HUES48 (cell line): ENCODE measurements around the gene MAP3K6.

Source experiments
- H3K27ac ChIP-seq: one replicate; pipeline ENCODE4 v1.7.0; 2013; ENCODE audit warnings: low read depth, low read length, inconsistent platforms
- H3K27me3 ChIP-seq: 2 replicates; pipeline ENCODE4 v1.6.1; 2013; ENCODE audit warnings: mild to moderate bottlenecking, low read length; ENCODE audit not compliant: control insufficient read depth, insufficient read depth
- H3K36me3 ChIP-seq: 2 replicates; pipeline ENCODE4 v1.6.1; 2013; ENCODE audit warnings: low read length; ENCODE audit not compliant: control insufficient read depth, insufficient read depth
- H3K4me1 ChIP-seq: 2 replicates; pipeline ENCODE4 v1.6.1; 2013; ENCODE audit warnings: mild to moderate bottlenecking, low read length; ENCODE audit not compliant: control insufficient read depth, insufficient read depth
- H3K4me3 ChIP-seq: 2 replicates; pipeline ENCODE4 v1.5.1; 2013; ENCODE audit warnings: mild to moderate bottlenecking, low read depth, low read length
- H3K9ac ChIP-seq: 2 replicates; pipeline ENCODE4 v1.6.1; 2013; ENCODE audit warnings: mild to moderate bottlenecking, low read depth, low read length, moderate library complexity
- H3K9me3 ChIP-seq: 2 replicates; pipeline ENCODE4 v1.6.1; 2013; ENCODE audit warnings: low read length; ENCODE audit not compliant: control insufficient read depth, insufficient read depth

MAP3K6 gene

GRCh38 chr1:27368869-27369582 lies 2.3 kb upstream of the MAP3K6 start:
- peaks cover 19% of the 10 kb centered on the region for H3K4me1 ChIP-seq
- no peak overlapping the region for H3K9ac ChIP-seq
- H3K36me3 ChIP-seq, result no peaks in the 10 kb centered on the region
- no peak overlapping the region for H3K4me3 ChIP-seq
- H3K27ac ChIP-seq, result no peak overlapping the region
- no peaks in the 10 kb centered on the region for H3K9me3 ChIP-seq
- H3K27me3 ChIP-seq, result no peaks in the 10 kb centered on the region

GRCh38 chr1:27367160-27367650 lies 444 bp upstream of the MAP3K6 start:
- Histone ChIP-seq H3K36me3 (no peaks in the 10 kb centered on the region), H3K4me3 (peak overlapping the region; percentile 69), H3K27ac (peak overlapping the region; percentile 79), H3K9ac (no peak overlapping the region), H3K27me3 (0 out of 2 replicates have a peak, but pooled peaks cover 2% of the 10 kb centered on the region), H3K9me3 (no peaks in the 10 kb centered on the region), H3K4me1 (peaks cover 19% of the 10 kb centered on the region)

- Histone ChIP-seq H3K27me3 (peaks cover 13% of the 10 kb centered on the region), H3K4me1 (peaks cover 19% of the 10 kb centered on the region), H3K9me3 (no peaks in the 10 kb centered on the region), H3K4me3 (peak overlapping the region; percentile 69), H3K9ac (no peak overlapping the region; the same call in 1 of the 2 replicates), H3K36me3 (no peaks in the 10 kb centered on the region), H3K27ac (peak overlapping the region; percentile 50)
Measured at GRCh38 chr1:27366113-27366410, 699 bp downstream of the MAP3K6 start.

GRCh38 chr1:27365372-27366112 lies 1.2 kb downstream of the MAP3K6 start:
- Histone ChIP-seq H3K4me1 (peaks cover 19% of the 10 kb centered on the region), H3K4me3 (peak overlapping the region; percentile 69), H3K27me3 (peaks cover 18% of the 10 kb centered on the region), H3K27ac (peak overlapping the region; percentile 50), H3K9ac (no peak overlapping the region), H3K36me3 (no peaks in the 10 kb centered on the region), H3K9me3 (no peaks in the 10 kb centered on the region)

- Histone ChIP-seq H3K36me3 (no peaks in the 10 kb centered on the region), H3K4me3 (peak overlapping the region; percentile 69; the same call in 1 of the 2 replicates), H3K9ac (no peak overlapping the region), H3K4me1 (peaks cover 22% of the 10 kb centered on the region), H3K27ac (no peak overlapping the region), H3K9me3 (no peaks in the 10 kb centered on the region), H3K27me3 (peaks cover 25% of the 10 kb centered on the region)
Measured at GRCh38 chr1:27364696-27365371, 1.9 kb downstream of the MAP3K6 start.

- Histone ChIP-seq H3K4me3 (no peak overlapping the region), H3K36me3 (no peaks in the 10 kb centered on the region), H3K27me3 (peaks cover 33% of the 10 kb centered on the region), H3K9me3 (no peaks in the 10 kb centered on the region), H3K4me1 (peaks cover 23% of the 10 kb centered on the region), H3K9ac (no peak overlapping the region), H3K27ac (no peak overlapping the region)
Measured at GRCh38 chr1:27363766-27364695, 2.7 kb downstream of the MAP3K6 start.

- Histone ChIP-seq H3K27me3 (peaks cover 47% of the 10 kb centered on the region), H3K36me3 (no peaks in the 10 kb centered on the region)
Measured at GRCh38 chr1:27361553-27361952, 5.2 kb downstream of the MAP3K6 start.

GRCh38 chr1:27361044-27361402 lies 5.7 kb downstream of the MAP3K6 start:
- peaks cover 47% of the 10 kb centered on the region for H3K27me3 ChIP-seq
- H3K27ac ChIP-seq, result no peak overlapping the region
- no peaks in the 10 kb centered on the region for H3K36me3 ChIP-seq
- H3K9me3 ChIP-seq, result no peaks in the 10 kb centered on the region
- H3K9ac ChIP-seq, result no peak overlapping the region
- peak overlapping the region; percentile 80 for H3K4me3 ChIP-seq
- H3K4me1 ChIP-seq, result peaks cover 18% of the 10 kb centered on the region

More at GRCh38 chr1:27361553-27361952, 5.2 kb downstream of the MAP3K6 start:
- Histone ChIP-seq H3K27ac (no peak overlapping the region), H3K4me1 (peaks cover 18% of the 10 kb centered on the region), H3K4me3 (no peak overlapping the region; the same call in 1 of the 2 replicates), H3K9me3 (no peaks in the 10 kb centered on the region), H3K9ac (no peak overlapping the region)

GRCh38 chr1:27360159-27361043 lies 6.4 kb downstream of the MAP3K6 start:
- Histone ChIP-seq H3K9me3 (no peaks in the 10 kb centered on the region), H3K36me3 (0 out of 2 replicates have a peak, but pooled peaks cover 5% of the 10 kb centered on the region), H3K4me3 (peak overlapping the region; percentile 80), H3K9ac (no peak overlapping the region), H3K4me1 (peaks cover 18% of the 10 kb centered on the region), H3K27me3 (peaks cover 47% of the 10 kb centered on the region), H3K27ac (no peak overlapping the region)
